ENCODE results near the gene SPATS2. TPM values are rescaled to one million over a fixed set of nuclear protein-coding genes. Genes with fewer than 3 reads are reported as not detected.
"Not testable (repeated sequence)": the region's sequence is repeated elsewhere in the genome, so short reads cannot be mapped to it uniquely, and the experiment has no call there.

The SPATS2 gene
- total RNA-seq, 1 donor from 2014 or later = 18.2 TPM

- no peak for TF ChIP-seq CTCF (IDR thresholded peaks at IDR 0.05; ENCODE audit: insufficient read depth, low read length, poor library complexity, severe bottlenecking)
- Histone ChIP-seq H3K36me3 (ENCODE audit: control insufficient read depth, insufficient read depth, low read length) (no peaks in the 10 kb centered on the region), H3K4me3 (ENCODE audit: low read depth, low read length) (no peak overlapping the region), H3K27me3 (ENCODE audit: control insufficient read depth, insufficient read depth, low read length) (no peaks in the 10 kb centered on the region)
- DNase-seq (ENCODE audit: low read depth) = no peak
Measured at GRCh38 chr12:49375406-49375805, 8.1 kb downstream of the SPATS2 start.

- Histone ChIP-seq H3K36me3 (ENCODE audit: control insufficient read depth, insufficient read depth, low read length) (no peaks in the 10 kb centered on the region), H3K27me3 (ENCODE audit: control insufficient read depth, insufficient read depth, low read length) (no peaks in the 10 kb centered on the region), H3K4me3 (ENCODE audit: low read depth, low read length) (no peak overlapping the region)
- no peak for DNase-seq (ENCODE audit: low read depth)
- no peak for TF ChIP-seq CTCF (IDR thresholded peaks at IDR 0.05; ENCODE audit: insufficient read depth, low read length, poor library complexity, severe bottlenecking)
Measured at GRCh38 chr12:49377386-49377785, 10.1 kb downstream of the SPATS2 start.

- H3K27me3 ChIP-seq (ENCODE audit: control insufficient read depth, insufficient read depth, low read length); H3K4me3 ChIP-seq (ENCODE audit: low read depth, low read length); H3K36me3 ChIP-seq (ENCODE audit: control insufficient read depth, insufficient read depth, low read length); DNase-seq (ENCODE audit: low read depth): not testable (repeated sequence)
Measured at GRCh38 chr12:49380184-49380583, 12.9 kb downstream of the SPATS2 start.

GRCh38 chr12:49388682-49389386, 21.6 kb downstream of the SPATS2 start:
- no peak for TF ChIP-seq CTCF (IDR thresholded peaks at IDR 0.05; ENCODE audit: insufficient read depth, low read length, poor library complexity, severe bottlenecking)
- DNase-seq (ENCODE audit: low read depth) = no peak
- Histone ChIP-seq H3K27me3 (ENCODE audit: control insufficient read depth, insufficient read depth, low read length) (no peaks in the 10 kb centered on the region), H3K4me3 (ENCODE audit: low read depth, low read length) (no peak overlapping the region), H3K36me3 (ENCODE audit: control insufficient read depth, insufficient read depth, low read length) (peaks cover 1% of the 10 kb centered on the region)

GRCh38 chr12:49389387-49389703, 22.1 kb downstream of the SPATS2 start:
- DNase-seq (ENCODE audit: low read depth) = no peak
- TF ChIP-seq CTCF (IDR thresholded peaks at IDR 0.05; ENCODE audit: insufficient read depth, low read length, poor library complexity, severe bottlenecking) = no peak
- Histone ChIP-seq H3K36me3 (ENCODE audit: control insufficient read depth, insufficient read depth, low read length) (peaks cover 1% of the 10 kb centered on the region), H3K4me3 (ENCODE audit: low read depth, low read length) (no peak overlapping the region), H3K27me3 (ENCODE audit: control insufficient read depth, insufficient read depth, low read length) (no peaks in the 10 kb centered on the region)

- H3K27me3 ChIP-seq (ENCODE audit: control insufficient read depth, insufficient read depth, low read length) = no peaks in the 10 kb centered on the region
- no peaks in the 10 kb centered on the region for H3K36me3 ChIP-seq (ENCODE audit: control insufficient read depth, insufficient read depth, low read length)
- TF ChIP-seq CTCF (IDR thresholded peaks at IDR 0.05; ENCODE audit: insufficient read depth, low read length, poor library complexity, severe bottlenecking) = no peak
- DNase-seq (ENCODE audit: low read depth) = no peak
- no peak overlapping the region for H3K4me3 ChIP-seq (ENCODE audit: low read depth, low read length)
Measured at GRCh38 chr12:49397000-49397399, 29.7 kb downstream of the SPATS2 start.
